CD4-positive, alpha-beta memory T cell (primary cell): ENCODE results near the gene ARMC8. TPM values are rescaled to one million over a fixed set of nuclear protein-coding genes. Genes with fewer than 3 reads are reported as not detected.
A peak's percentile ranks its signal among the peaks of the same experiment; 100 is the strongest.

Source experiments
- CTCF ChIA-PET: fragments of 350-600 bp; sonication (Branson Sonifier 250); formaldehyde crosslinking; loops from one replicate; lab custom pipeline; 2021; ENCODE audit warnings: inconsistent platforms; ENCODE audit not compliant: partially characterized antibody; lab: Charles Lee
- POLR2A ChIA-PET: fragments of 350-600 bp; sonication (Branson Sonifier 250); formaldehyde crosslinking; loops from one replicate; lab custom pipeline; 2021; ENCODE audit not compliant: partially characterized antibody; lab: Charles Lee
- DNase-seq, 5 donors: peaks; one replicate each; pipeline versions ENCODE4 v3.0.0 to v3.0.0-alpha.2; 2020 to 2022; ENCODE audit warnings: mixed read lengths in 1 of 5
- H3K27ac ChIP-seq: one replicate; pipeline ENCODE4 v1.7.0; 2013; ENCODE audit warnings: low read depth, low read length
- H3K27me3 ChIP-seq: 2 replicates; pipeline ENCODE4 v1.7.0; 2013; ENCODE audit warnings: mild to moderate bottlenecking, low read length, moderate library complexity; ENCODE audit not compliant: insufficient read depth
- H3K36me3 ChIP-seq: 2 replicates; pipeline ENCODE4 v1.7.0; 2013; ENCODE audit warnings: mild to moderate bottlenecking, low read length, moderate library complexity; ENCODE audit not compliant: insufficient read depth
- H3K4me1 ChIP-seq: 2 replicates; pipeline ENCODE4 v1.7.0; 2013; ENCODE audit warnings: mild to moderate bottlenecking, low read length, moderate library complexity; ENCODE audit not compliant: insufficient read depth
- H3K4me3 ChIP-seq, 2 donors: one replicate each; pipeline ENCODE4 v1.7.0; 2013; ENCODE audit warnings: low read length in 2 of 2, mild to moderate bottlenecking in 1 of 2
- H3K9me3 ChIP-seq, 2 donors: one replicate each; pipeline ENCODE4 v1.7.0; 2013; ENCODE audit warnings: low read length in 2 of 2, control low read depth in 1 of 2; ENCODE audit not compliant: control insufficient read depth in 1 of 2
- H3K27ac Mint-ChIP-seq, 7 donors: one replicate each; pipeline ENCODE4 v1.8.0; 2020 to 2021; ENCODE audit warnings: mixed read lengths in 7 of 7, mild to moderate bottlenecking in 6 of 7, inconsistent platforms in 3 of 7, moderate library complexity in 3 of 7
- H3K27me3 Mint-ChIP-seq, 2 donors: one replicate each; pipeline ENCODE4 v1.8.0; 2020 to 2021; ENCODE audit warnings: mixed read lengths in 2 of 2
- H3K36me3 Mint-ChIP-seq, 2 donors: one replicate each; pipeline ENCODE4 v1.8.0; 2020 to 2021; ENCODE audit warnings: mixed read lengths in 2 of 2, inconsistent platforms in 1 of 2, mild to moderate bottlenecking in 1 of 2
- H3K4me1 Mint-ChIP-seq, 4 donors: one replicate each; pipeline ENCODE4 v1.8.0; 2020 to 2021; ENCODE audit warnings: mixed read lengths in 4 of 4, mild to moderate bottlenecking in 1 of 4
- H3K4me3 Mint-ChIP-seq, 8 donors: one replicate each; pipeline ENCODE4 v1.8.0; 2020 to 2021; ENCODE audit warnings: mixed read lengths in 8 of 8, mild to moderate bottlenecking in 7 of 8, moderate library complexity in 6 of 8, inconsistent platforms in 3 of 8
- H3K9me3 Mint-ChIP-seq, 8 donors: one replicate each; pipeline ENCODE4 v1.8.0; 2020 to 2021; ENCODE audit warnings: mixed read lengths in 8 of 8, mild to moderate bottlenecking in 5 of 8, inconsistent platforms in 3 of 8, moderate library complexity in 1 of 8
- intact Hi-C: fragments of 100-400 bp; cut with micrococcal nuclease; formaldehyde crosslinking; loops from one replicate; pipeline ENCODE4 v1.15.1; 2023
- polyA plus RNA-seq, 2 donors: library from polyadenylated mRNA; unstranded; fragments of 300-500 nt; fragmentation: Illumina TruSeq; gene quantifications; one replicate each; pipeline ENCODE4 v1.2.3, GENCODE V29; 2021
- total RNA-seq, 2 experiments: library from RNA; stranded (reverse); gene quantifications; one replicate each; pipeline ENCODE4 v1.2.3, GENCODE V29; 2021

The ARMC8 gene
- total and polyA plus RNA-seq, 4 experiments from 2014 or later: 52.0 to 72.6 (median 62.2) TPM

GRCh38 chr3:138184994-138185393 is 2.1 kb upstream of the ARMC8 start:
- no peak for DNase-seq
- Mint-ChIP-seq H3K27ac (peak overlapping the region in 2 of 7 donors; percentile 57 to 90), H3K9me3 (peaks cover 0 to 2% (median 0%) of the 10 kb centered on the region in 8 donors), H3K36me3 (peaks cover 4 to 14% of the 10 kb centered on the region in 2 donors), H3K27me3 (peaks cover 0 to 3% of the 10 kb centered on the region in 2 donors), H3K4me1 (peaks cover 21 to 36% (median 28%) of the 10 kb centered on the region in 4 donors), H3K4me3 (peak overlapping the region in 1 of 8 donors; percentile 26)
- Histone ChIP-seq H3K36me3 (no peaks in the 10 kb centered on the region), H3K4me3 (no peak overlapping the region), H3K27ac (no peak overlapping the region), H3K27me3 (no peaks in the 10 kb centered on the region), H3K9me3 (no peaks in the 10 kb centered on the region), H3K4me1 (peaks cover 28% of the 10 kb centered on the region)
- POLR2A ChIA-PET: interaction anchor here (5.2 kb wide), 1 partner anchor 10 kb away, joined by 63 read pairs; the partner anchor contains the start of gene DBR1
- intact Hi-C loops: loop anchor here (5.0 to 10.0 kb wide), 7 partner anchors 42 to 1990 kb away; partner anchors contain the start of genes CEP70, FOXL2, FOXL2NB and MSL2
- CTCF ChIA-PET: interaction anchor here (0.7 to 1.0 kb wide), 3 partner anchors 10 to 731 kb away, joined by 3 to 5 read pairs (median 3); partner anchors contain the start of gene DBR1

- peaks cover 0 to 2% (median 0%) of the 10 kb centered on the region in 8 donors for H3K9me3 Mint-ChIP-seq
- no peak for DNase-seq
- Histone ChIP-seq H3K4me1 (peaks cover 38% of the 10 kb centered on the region), H3K27me3 (no peaks in the 10 kb centered on the region), H3K27ac (no peak overlapping the region), H3K4me3 (peak overlapping the region in 1 of 2 donors; percentile 97), H3K36me3 (no peaks in the 10 kb centered on the region), H3K9me3 (no peaks in the 10 kb centered on the region)
- peaks cover 5 to 17% of the 10 kb centered on the region in 2 donors for H3K36me3 Mint-ChIP-seq
- CTCF ChIA-PET: interaction anchor here (1.6 to 2.0 kb wide), 3 partner anchors 8 to 141 kb away, joined by 6 to 16 read pairs (median 6); partner anchors contain the start of gene DBR1
- peaks cover 25 to 45% (median 35%) of the 10 kb centered on the region in 4 donors for H3K4me1 Mint-ChIP-seq
- peak overlapping the region; percentile 56 to 99 (median 96) for H3K4me3 Mint-ChIP-seq
- peak overlapping the region in 6 of 7 donors; percentile 36 to 98 (median 92) for H3K27ac Mint-ChIP-seq
- POLR2A ChIA-PET: interaction anchor here (0.7 to 5.2 kb wide), 5 partner anchors 11 to 423 kb away, joined by 3 to 63 read pairs (median 3); partner anchors contain the start of gene DBR1
- H3K27me3 Mint-ChIP-seq: peaks cover 0 to 2% of the 10 kb centered on the region in 2 donors
- intact Hi-C loops: loop anchor here (2.0 to 10.0 kb wide), 7 partner anchors 41 to 1991 kb away; partner anchors contain the start of genes CEP70, FOXL2, FOXL2NB and MSL2
These were observed 880 bp upstream of the ARMC8 start for GRCh38 chr3:138186221-138186620.

- Histone ChIP-seq H3K27me3 (no peaks in the 10 kb centered on the region), H3K36me3 (no peaks in the 10 kb centered on the region), H3K27ac (peak overlapping the region; percentile 87), H3K4me3 (peak overlapping the region; percentile 94 to 97), H3K9me3 (no peaks in the 10 kb centered on the region), H3K4me1 (peaks cover 42% of the 10 kb centered on the region)
- Mint-ChIP-seq H3K9me3 (peaks cover 0 to 2% (median 0%) of the 10 kb centered on the region in 8 donors), H3K4me3 (peak overlapping the region; percentile 94 to 99 (median 97)), H3K27ac (peak overlapping the region; percentile 90 to 98 (median 96)), H3K27me3 (peaks cover 0 to 2% of the 10 kb centered on the region in 2 donors), H3K4me1 (peaks cover 30 to 51% (median 40%) of the 10 kb centered on the region in 4 donors), H3K36me3 (peaks cover 10 to 22% of the 10 kb centered on the region in 2 donors)
- intact Hi-C loops: loop anchor here (1.0 to 10.0 kb wide), 9 partner anchors 13 to 1992 kb away; partner anchors contain the start of genes CEP70, DBR1, FOXL2 and FOXL2NB
- ChIA-PET POLR2A (interaction anchor here (0.6 to 5.2 kb wide), 8 partner anchors 10 to 649 kb away, joined by 3 to 63 read pairs (median 3); partner anchors contain the start of genes CEP70 and DBR1), CTCF (interaction anchor here (1.5 to 2.0 kb wide), 4 partner anchors 9 to 736 kb away, joined by 4 to 16 read pairs (median 6); partner anchors contain the start of gene DBR1)
- DNase-seq: peak; percentile 88 to 90 (median 89)
These were observed 252 bp upstream of the ARMC8 start for GRCh38 chr3:138186803-138187295.

- H3K27me3 Mint-ChIP-seq: peaks cover 0 to 2% of the 10 kb centered on the region in 2 donors
- POLR2A ChIA-PET: interaction anchor here (1.1 to 5.2 kb wide), 3 partner anchors 8 to 16 kb away, joined by 3 to 63 read pairs (median 6); partner anchors contain the start of gene DBR1
- peaks cover 42% of the 10 kb centered on the region for H3K4me1 ChIP-seq
- intact Hi-C loops: loop anchor here (5.0 to 10.0 kb wide), 6 partner anchors 39 to 1993 kb away; partner anchors contain the start of genes CEP70, FOXL2, FOXL2NB and MSL2
- H3K36me3 ChIP-seq: no peaks in the 10 kb centered on the region
- peaks cover 0 to 2% (median 0%) of the 10 kb centered on the region in 8 donors for H3K9me3 Mint-ChIP-seq
- peak overlapping the region; percentile 94 to 99 (median 97) for H3K4me3 Mint-ChIP-seq
- peaks cover 30 to 52% (median 41%) of the 10 kb centered on the region in 4 donors for H3K4me1 Mint-ChIP-seq
- no peaks in the 10 kb centered on the region for H3K27me3 ChIP-seq
- peak in 4 of 5 donors; percentile 25 to 59 (median 38) for DNase-seq
- H3K27ac ChIP-seq: peak overlapping the region; percentile 87
- H3K9me3 ChIP-seq: no peaks in the 10 kb centered on the region
- CTCF ChIA-PET: interaction anchor here (1.5 to 2.0 kb wide), 2 partner anchors 10 to 735 kb away, joined by 4 to 6 read pairs; no protein-coding TSS in a partner anchor
- peak overlapping the region; percentile 94 to 97 for H3K4me3 ChIP-seq
- H3K27ac Mint-ChIP-seq: peak overlapping the region; percentile 73 to 98 (median 95)
- H3K36me3 Mint-ChIP-seq: peaks cover 10 to 22% of the 10 kb centered on the region in 2 donors
These were observed 1.1 kb downstream of the ARMC8 start for GRCh38 chr3:138188013-138188730.

- POLR2A ChIA-PET: no interaction called here
- H3K27ac Mint-ChIP-seq: no peak overlapping the region
- no peak overlapping the region for H3K4me3 Mint-ChIP-seq
- H3K4me1 Mint-ChIP-seq: peaks cover 37 to 52% (median 42%) of the 10 kb centered on the region in 4 donors
- Histone ChIP-seq H3K36me3 (no peaks in the 10 kb centered on the region), H3K27ac (no peak overlapping the region), H3K4me1 (peaks cover 31% of the 10 kb centered on the region), H3K27me3 (no peaks in the 10 kb centered on the region), H3K4me3 (no peak overlapping the region), H3K9me3 (no peaks in the 10 kb centered on the region)
- CTCF ChIA-PET: no interaction called here
- no peaks in the 10 kb centered on the region for H3K9me3 Mint-ChIP-seq
- no peaks in the 10 kb centered on the region for H3K27me3 Mint-ChIP-seq
- H3K36me3 Mint-ChIP-seq: peaks cover 15 to 22% of the 10 kb centered on the region in 2 donors
- no peak for DNase-seq
- intact Hi-C loops: no loop called here
These were observed 8.4 kb downstream of the ARMC8 start for GRCh38 chr3:138195481-138195880.

DNA sequence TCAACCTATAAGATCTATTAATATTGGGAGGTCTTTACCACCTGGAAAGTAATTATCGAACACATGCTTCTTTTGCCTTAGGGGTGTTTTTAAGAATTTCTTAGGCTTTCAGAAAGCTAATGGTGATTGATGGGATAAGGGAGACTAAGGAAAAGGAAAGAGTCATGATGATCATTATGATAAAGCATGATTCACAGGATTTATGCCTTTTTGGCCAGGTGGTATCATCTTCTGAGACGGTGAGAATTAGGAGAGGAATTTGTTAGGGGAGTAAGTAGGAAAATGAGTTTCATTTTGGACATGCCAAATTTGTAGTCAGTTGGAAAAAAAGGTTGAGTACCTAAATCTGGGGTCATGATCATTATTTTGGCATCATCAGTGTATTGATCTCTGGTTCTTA is 8.9 kb downstream of the ARMC8 start:
- Mint-ChIP-seq H3K9me3 (no peaks in the 10 kb centered on the region), H3K27ac (no peak overlapping the region), H3K4me1 (peaks cover 34 to 47% (median 40%) of the 10 kb centered on the region in 4 donors), H3K36me3 (peaks cover 15 to 19% of the 10 kb centered on the region in 2 donors), H3K27me3 (no peaks in the 10 kb centered on the region), H3K4me3 (no peak overlapping the region)
- intact Hi-C loops: no loop called here
- CTCF ChIA-PET: interaction anchor here (0.6 kb wide), 1 partner anchor 16 kb away, joined by 3 read pairs; no protein-coding TSS in a partner anchor
- Histone ChIP-seq H3K27ac (no peak overlapping the region), H3K36me3 (no peaks in the 10 kb centered on the region), H3K27me3 (no peaks in the 10 kb centered on the region), H3K4me1 (peaks cover 26% of the 10 kb centered on the region), H3K9me3 (no peaks in the 10 kb centered on the region), H3K4me3 (no peak overlapping the region)
- no peak for DNase-seq
- POLR2A ChIA-PET: interaction anchor here (1.5 kb wide), 1 partner anchor 9 kb away, joined by 6 read pairs; the partner anchor contains the start of gene ARMC8
